Measurements from ENCODE around the gene MKKS. TPM values are rescaled to one million over a fixed set of nuclear protein-coding genes. Genes with fewer than 3 reads are reported as not detected.

The MKKS gene
- total RNA-seq, 1 experiment from 2014 or later, result 10.6 TPM

DNA sequence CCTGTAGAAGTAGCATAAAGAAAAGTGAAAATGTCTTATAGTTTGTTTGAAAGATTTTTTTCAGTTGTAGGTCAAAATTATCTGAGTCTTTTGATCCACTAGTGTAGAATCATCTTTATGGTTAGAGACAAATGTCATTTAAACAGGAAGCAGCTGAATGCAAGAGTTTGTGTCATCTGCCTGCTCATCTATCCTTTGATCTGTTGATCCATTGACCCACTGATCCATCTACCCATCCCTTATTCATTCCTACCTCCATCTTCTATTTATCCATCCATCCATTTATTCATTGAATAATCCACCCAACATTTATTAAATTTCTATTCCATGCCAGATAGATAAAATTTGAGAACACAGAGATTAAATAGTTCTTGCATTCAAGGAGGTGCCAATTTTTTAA, 62.6 kb downstream of the MKKS start:
- Histone ChIP-seq H3K4ac (ENCODE audit: low read depth, low read length) (no peak overlapping the region), H3K14ac (ENCODE audit: insufficient read depth, low read length) (no peak overlapping the region), H4K91ac (ENCODE audit: insufficient read length, low read depth, low read length) (no peak overlapping the region), H3K9ac (ENCODE audit: extremely low read depth, insufficient read length, low read length) (no peak overlapping the region), H3K4me2 (ENCODE audit: insufficient read depth, insufficient read length, low read length) (no peak overlapping the region), H3K23ac (ENCODE audit: insufficient read length, low read depth, low read length) (no peak overlapping the region), H4K8ac (replicated peaks; ENCODE audit: insufficient read length, low read depth, low read length) (no peak overlapping the region), H2BK120ac (ENCODE audit: low read depth, low read length, poor library complexity, severe bottlenecking) (no peak overlapping the region), H2BK20ac (ENCODE audit: low read depth, low read length, poor library complexity, severe bottlenecking) (no peak overlapping the region), H3K79me1 (ENCODE audit: insufficient read depth, low read depth, low read length, poor library complexity, severe bottlenecking) (no peaks in the 10 kb centered on the region), H2BK15ac (ENCODE audit: low read depth, low read length) (no peak overlapping the region), H3K23me2 (ENCODE audit: insufficient read length, low read depth, low read length, poor library complexity, severe bottlenecking) (no peaks in the 10 kb centered on the region), H4K20me1 (ENCODE audit: control insufficient read depth, insufficient read depth, insufficient read length) (no peaks in the 10 kb centered on the region), H2AK5ac (ENCODE audit: insufficient read length, low read length) (no peak overlapping the region), H3K27me3 (ENCODE audit: insufficient read depth, low read length) (no peaks in the 10 kb centered on the region), H3K18ac (ENCODE audit: insufficient read length, low read depth, low read length) (no peak overlapping the region), H3K27ac (ENCODE audit: insufficient read length, low read depth, low read length) (no peak overlapping the region), H3K79me2 (ENCODE audit: insufficient read depth, low read length) (no peaks in the 10 kb centered on the region), H2BK5ac (ENCODE audit: insufficient read length, low read length) (no peak overlapping the region), H3T11ph (ENCODE audit: low read length) (no peak overlapping the region), H2BK12ac (ENCODE audit: insufficient read length, low read depth, low read length) (no peak overlapping the region), H3K56ac (ENCODE audit: insufficient read length, low read depth, low read length) (no peak overlapping the region), H4K5ac (ENCODE audit: insufficient read length, low read depth, low read length) (no peak overlapping the region), H3K4me1 (ENCODE audit: insufficient read depth, low read length) (no peaks in the 10 kb centered on the region; the same call in 1 of the 2 replicates), H2AFZ (ENCODE audit: low read length) (no peak overlapping the region), H3K9me3 (ENCODE audit: control insufficient read depth, low read depth, low read length) (peaks cover 12% of the 10 kb centered on the region)
- no peak overlapping the region for H3K27ac Mint-ChIP-seq
- H3K4me1 Mint-ChIP-seq, result peaks cover 2 to 15% of the 10 kb centered on the region in 2 experiments; a peak in 2 of 4 replicates
- H3K27me3 Mint-ChIP-seq (ENCODE audit: low read depth), result no peaks in the 10 kb centered on the region
- no peak for DNase-seq
- TF ChIP-seq, protein P1, sequence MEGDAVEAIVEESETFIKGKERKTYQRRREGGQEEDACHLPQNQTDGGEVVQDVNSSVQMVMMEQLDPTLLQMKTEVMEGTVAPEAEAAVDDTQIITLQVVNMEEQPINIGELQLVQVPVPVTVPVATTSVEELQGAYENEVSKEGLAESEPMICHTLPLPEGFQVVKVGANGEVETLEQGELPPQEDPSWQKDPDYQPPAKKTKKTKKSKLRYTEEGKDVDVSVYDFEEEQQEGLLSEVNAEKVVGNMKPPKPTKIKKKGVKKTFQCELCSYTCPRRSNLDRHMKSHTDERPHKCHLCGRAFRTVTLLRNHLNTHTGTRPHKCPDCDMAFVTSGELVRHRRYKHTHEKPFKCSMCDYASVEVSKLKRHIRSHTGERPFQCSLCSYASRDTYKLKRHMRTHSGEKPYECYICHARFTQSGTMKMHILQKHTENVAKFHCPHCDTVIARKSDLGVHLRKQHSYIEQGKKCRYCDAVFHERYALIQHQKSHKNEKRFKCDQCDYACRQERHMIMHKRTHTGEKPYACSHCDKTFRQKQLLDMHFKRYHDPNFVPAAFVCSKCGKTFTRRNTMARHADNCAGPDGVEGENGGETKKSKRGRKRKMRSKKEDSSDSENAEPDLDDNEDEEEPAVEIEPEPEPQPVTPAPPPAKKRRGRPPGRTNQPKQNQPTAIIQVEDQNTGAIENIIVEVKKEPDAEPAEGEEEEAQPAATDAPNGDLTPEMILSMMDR (conservative IDR thresholded peaks at IDR 0.05), result no peak
- peaks cover 5 to 22% (median 10%) of the 10 kb centered on the region in 3 experiments for H3K36me3 Mint-ChIP-seq (ENCODE audit: insufficient read depth in 1 of 3, low read depth in 3 of 3)
- peaks cover 13 to 21% of the 10 kb centered on the region in 2 experiments for H3K9me3 Mint-ChIP-seq
- no peak overlapping the region for H3K4me3 Mint-ChIP-seq
